Non-pigmented ciliary epithelial cell (primary cell): Measurements from ENCODE around the gene ARMC5.
"Not testable (repeated sequence)": the region's sequence is repeated elsewhere in the genome, so short reads cannot be mapped to it uniquely, and the experiment has no call there.

Experiments used
- DNase-seq: peaks from one replicate; pipeline ENCODE4 v3.0.0-alpha.2; 2010; ENCODE audit warnings: low read depth

Gene ARMC5

GRCh38 chr16:31501226-31501965, 42.1 kb downstream of the ARMC5 start:
- no peak for DNase-seq

GRCh38 chr16:31501966-31502348, 42.7 kb downstream of the ARMC5 start:
- no peak for DNase-seq

GRCh38 chr16:31502981-31503380, 43.7 kb downstream of the ARMC5 start:
- DNase-seq: peak; percentile 31

- DNase-seq: not testable (repeated sequence)
These were observed 44.3 kb downstream of the ARMC5 start for GRCh38 chr16:31503555-31503954.

GRCh38 chr16:31504159-31504558, 44.9 kb downstream of the ARMC5 start:
- no peak for DNase-seq

GRCh38 chr16:31505483-31505882, 46.2 kb downstream of the ARMC5 start:
- no peak for DNase-seq

- DNase-seq: no peak
These were observed 48.3 kb downstream of the ARMC5 start for GRCh38 chr16:31507617-31507928.

GRCh38 chr16:31507929-31508705, 48.8 kb downstream of the ARMC5 start, which contains the start of gene RUSF1:
Gene RUSF1, minus strand, starts transcription at chr16:31508391. Its CDS starts 18 bp downstream, at chr16:31508373.
- peak; percentile 31 for DNase-seq

- DNase-seq: no peak
These were observed 49.5 kb downstream of the ARMC5 start for GRCh38 chr16:31508706-31509195.

- peak; percentile 20 for DNase-seq
These were observed 53.8 kb downstream of the ARMC5 start for GRCh38 chr16:31513126-31513525.

GRCh38 chr16:31513884-31514283, 54.6 kb downstream of the ARMC5 start:
- DNase-seq: no peak
